Peyer's patch (tissue), 4 donors: ENCODE measurements around the gene TRIO.

Experiments
- CTCF ChIP-seq, 6 experiments: fragments of 450-650 bp in 4 of 6; fragments of 200-600 bp in 2 of 6; sonication (generic) in 1 of 6; IDR thresholded peaks; one replicate each; pipeline ENCODE4 v1.5.1; 2017 to 2019; ENCODE audit warnings: antibody characterized with exemption in 6 of 6, mild to moderate bottlenecking in 3 of 6, moderate library complexity in 1 of 6
- POLR2A ChIP-seq, 2 donors: fragments of 450-650 bp; IDR thresholded peaks; one replicate each; pipeline ENCODE4 v1.5.1; 2017; ENCODE audit warnings: antibody characterized with exemption in 2 of 2, mild to moderate bottlenecking in 2 of 2, moderate library complexity in 2 of 2

DNA sequence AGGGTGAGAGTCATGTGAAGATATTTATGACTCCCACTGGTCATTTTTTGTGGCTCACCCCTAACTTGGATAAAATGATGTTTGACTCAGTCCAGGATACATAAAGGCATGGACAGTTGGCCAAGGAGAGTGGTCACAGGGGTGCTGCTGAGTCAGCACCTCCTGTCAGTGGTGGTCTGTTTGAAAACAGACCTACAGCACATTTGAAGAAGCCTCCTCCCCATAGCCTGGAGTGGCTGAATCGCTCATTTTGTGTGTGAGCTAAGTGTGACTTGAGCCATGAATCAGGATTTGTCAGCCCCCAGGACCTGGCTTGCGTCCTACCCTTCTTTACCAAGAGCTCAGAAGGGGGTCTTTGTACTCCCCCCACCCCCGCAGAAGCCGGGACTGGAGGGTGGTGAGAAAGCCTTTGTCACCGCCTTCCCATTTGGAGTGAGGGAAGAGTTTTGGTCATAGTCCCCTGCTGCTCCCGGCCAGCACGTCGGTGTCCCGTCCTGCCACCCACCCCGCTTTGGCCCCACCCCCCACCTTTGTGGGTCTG, 35.6 kb downstream of the TRIO start:
- TF ChIP-seq CTCF (IDR thresholded peaks at IDR 0.05) (no peak), POLR2A (IDR thresholded peaks at IDR 0.05) (no peak)
